WTC11 (cell line): ENCODE measurements around the gene DGKA. TPM values are rescaled to one million over a fixed set of nuclear protein-coding genes. Genes with fewer than 3 reads are reported as not detected.
"Not testable (repeated sequence)": the region's sequence is repeated elsewhere in the genome, so short reads cannot be mapped to it uniquely, and the experiment has no call there.

ENCODE experiments used
- ATAC-seq: fragments of 200-7000 bp; cut with Tn5 transposase; 2 replicates; pipeline ENCODE4 v1.10.0; 2021; ENCODE audit warnings: mild to moderate bottlenecking, moderate library complexity
- CTCF ChIA-PET: fragments of 300-600 bp; sonication (Branson Sonifier 250); formaldehyde crosslinking; loops from one replicate; lab custom pipeline; 2021; ENCODE audit warnings: antibody characterized with exemption; lab: Charles Lee
- POLR2A ChIA-PET: fragments of 350-600 bp; sonication (Branson Sonifier 250); formaldehyde crosslinking; loops from one replicate; lab custom pipeline; 2021; ENCODE audit warnings: antibody characterized with exemption; lab: Charles Lee
- DNase-seq: peaks from one replicate; pipeline ENCODE4 v3.0.0; 2021; ENCODE audit warnings: low spot score
- H3K27ac Mint-ChIP-seq: 2 replicates; pipeline ENCODE4 v1.8.0; 2021; ENCODE audit warnings: mixed read lengths
- H3K27me3 Mint-ChIP-seq: 2 replicates; pipeline ENCODE4 v1.8.0; 2021; ENCODE audit warnings: low read depth, mild to moderate bottlenecking, moderate library complexity, mixed read lengths
- H3K36me3 Mint-ChIP-seq: 2 replicates; pipeline ENCODE4 v1.8.0; 2021; ENCODE audit warnings: mixed read lengths
- H3K4me1 Mint-ChIP-seq: 2 replicates; pipeline ENCODE4 v1.8.0; 2022; ENCODE audit warnings: mixed read lengths
- H3K4me3 Mint-ChIP-seq: 2 replicates; pipeline ENCODE4 v1.8.0; 2021; ENCODE audit warnings: mild to moderate bottlenecking, moderate library complexity, mixed read lengths
- H3K9me3 Mint-ChIP-seq: 2 replicates; pipeline ENCODE4 v1.8.0; 2021; ENCODE audit warnings: mixed read lengths
- ATF1 ChIP-seq: sonication (generic); formaldehyde crosslinking; IDR thresholded peaks from 2 replicates; pipeline ENCODE4 v1.8.1; 2023; ENCODE audit warnings: mild to moderate bottlenecking, moderate library complexity, missing genetic modification reagents
- ATF2 ChIP-seq: sonication (generic); formaldehyde crosslinking; IDR thresholded peaks from 2 replicates; pipeline ENCODE4 v1.8.1; 2022; ENCODE audit warnings: low read depth, missing genetic modification reagents, borderline replicate concordance
- ATF3 ChIP-seq: sonication (generic); formaldehyde crosslinking; conservative IDR thresholded peaks from 2 replicates; pipeline ENCODE4 v1.8.1; 2022; ENCODE audit warnings: mild to moderate bottlenecking, missing genetic modification reagents
- CREM ChIP-seq: sonication (generic); formaldehyde crosslinking; IDR thresholded peaks from 2 replicates; pipeline ENCODE4 v1.8.1; 2022; ENCODE audit warnings: mild to moderate bottlenecking, missing genetic modification reagents, moderate library complexity
- ERG ChIP-seq: fragments of 250-450 bp; sonication (Bioruptor Pico); IDR thresholded peaks from 2 replicates; pipeline ENCODE4 v1.8.0; 2021; ENCODE audit warnings: mild to moderate bottlenecking
- FOXJ3 ChIP-seq: sonication (generic); formaldehyde crosslinking; IDR thresholded peaks from 2 replicates; pipeline ENCODE4 v1.9.0; 2021; ENCODE audit warnings: missing genetic modification reagents, mild to moderate bottlenecking, borderline replicate concordance
- FOXP1 ChIP-seq: sonication (generic); formaldehyde crosslinking; IDR thresholded peaks from 2 replicates; pipeline ENCODE4 v1.8.0; 2022; ENCODE audit warnings: missing genetic modification reagents, mild to moderate bottlenecking, moderate library complexity, borderline replicate concordance
- HMGA2 ChIP-seq: fragments of 250-450 bp; sonication (Bioruptor Pico); IDR thresholded peaks from 2 replicates; pipeline ENCODE4 v1.4.0; 2021; ENCODE audit warnings: mild to moderate bottlenecking, moderate library complexity
- MAX ChIP-seq: sonication (generic); formaldehyde crosslinking; IDR thresholded peaks from 2 replicates; pipeline ENCODE4 v1.8.0; 2022; ENCODE audit warnings: mild to moderate bottlenecking, missing genetic modification reagents
- MXD4 ChIP-seq: fragments of 250-450 bp; sonication (Bioruptor Pico); IDR thresholded peaks from 2 replicates; pipeline ENCODE4 v1.8.0; 2021; ENCODE audit warnings: mild to moderate bottlenecking, moderate library complexity, borderline replicate concordance
- NFE2L1 ChIP-seq: sonication (generic); formaldehyde crosslinking; IDR thresholded peaks from 2 replicates; pipeline ENCODE4 v1.8.1; 2023; ENCODE audit warnings: missing genetic modification reagents
- NR1H2 ChIP-seq: sonication (generic); formaldehyde crosslinking; IDR thresholded peaks from 2 replicates; pipeline ENCODE4 v1.9.0; 2021; ENCODE audit warnings: mild to moderate bottlenecking, moderate library complexity, missing genetic modification reagents
- PREB ChIP-seq: sonication (generic); formaldehyde crosslinking; IDR thresholded peaks from 2 replicates; pipeline ENCODE4 v1.8.1; 2022; ENCODE audit warnings: mild to moderate bottlenecking, missing genetic modification reagents, moderate library complexity, borderline replicate concordance
- SMAD3 ChIP-seq: sonication (generic); formaldehyde crosslinking; IDR thresholded peaks from 2 replicates; pipeline ENCODE4 v1.8.0; 2022; ENCODE audit warnings: missing genetic modification reagents, mild to moderate bottlenecking, borderline replicate concordance
- SP1 ChIP-seq: sonication (generic); formaldehyde crosslinking; conservative IDR thresholded peaks from 2 replicates; pipeline ENCODE4 v1.8.1; 2022; ENCODE audit warnings: missing genetic modification reagents
- TCF7 ChIP-seq: sonication (generic); formaldehyde crosslinking; IDR thresholded peaks from 2 replicates; pipeline ENCODE4 v1.8.0; 2022; ENCODE audit warnings: mild to moderate bottlenecking, low read depth, missing genetic modification reagents, moderate library complexity
- USF1 ChIP-seq: sonication (generic); formaldehyde crosslinking; IDR thresholded peaks from 2 replicates; pipeline ENCODE4 v1.8.0; 2022; ENCODE audit warnings: mild to moderate bottlenecking, missing genetic modification reagents
- USF2 ChIP-seq: sonication (generic); formaldehyde crosslinking; IDR thresholded peaks from 2 replicates; pipeline ENCODE4 v1.8.1; 2023; ENCODE audit warnings: mild to moderate bottlenecking, missing genetic modification reagents, moderate library complexity
- ZBTB43 ChIP-seq: sonication (generic); formaldehyde crosslinking; IDR thresholded peaks from 2 replicates; pipeline ENCODE4 v1.8.1; 2023; ENCODE audit warnings: mild to moderate bottlenecking, missing genetic modification reagents
- ZNF121 ChIP-seq: sonication (generic); formaldehyde crosslinking; IDR thresholded peaks from 2 replicates; pipeline ENCODE4 v1.8.0; 2023; ENCODE audit warnings: missing genetic modification reagents
- ZNF232 ChIP-seq: sonication (generic); formaldehyde crosslinking; IDR thresholded peaks from 2 replicates; pipeline ENCODE4 v1.8.0; 2022; ENCODE audit warnings: mild to moderate bottlenecking, missing genetic modification reagents
- ZNF263 ChIP-seq: sonication (generic); formaldehyde crosslinking; IDR thresholded peaks from 2 replicates; pipeline ENCODE4 v1.8.1; 2022; ENCODE audit warnings: low read depth, mild to moderate bottlenecking, moderate library complexity, missing genetic modification reagents
- ZNF671 ChIP-seq: fragments of 250-450 bp; sonication (Bioruptor Pico); IDR thresholded peaks from 2 replicates; pipeline ENCODE4 v1.8.0; 2021; ENCODE audit warnings: mild to moderate bottlenecking
- total RNA-seq: library from RNA; stranded (reverse); gene quantifications from 3 replicates; pipeline ENCODE4 v1.2.3, GENCODE V29; 2021

Gene DGKA
- total RNA-seq, 1 experiment from 2014 or later = 25.5 TPM

GRCh38 chr12:55912908-55913307 lies 18.1 kb upstream of the DGKA start (continued):
- TF ChIP-seq ZBTB43 (CRISPR knock-in tag) (no peak), ZNF671 (no peak), NFE2L1 (CRISPR knock-in tag) (no peak), ERG (no peak)

GRCh38 chr12:55915482-55915859 lies 15.5 kb upstream of the DGKA start:
- DNase-seq (no peak), ATAC-seq (no peak)
- no peak overlapping the region for H3K4me3 Mint-ChIP-seq
- ChIA-PET CTCF (interaction anchor here (0.7 kb wide), 1 partner anchor 132 kb away, joined by 4 read pairs; no protein-coding TSS in a partner anchor), POLR2A (no interaction called here)
- TF ChIP-seq CREM (CRISPR knock-in tag) (no peak), ZNF263 (CRISPR knock-in tag) (no peak), ATF2 (CRISPR knock-in tag) (no peak), ATF3 (CRISPR knock-in tag) (no peak), MAX (CRISPR knock-in tag) (no peak), PREB (CRISPR knock-in tag) (no peak), ZNF232 (CRISPR knock-in tag) (no peak), USF2 (CRISPR knock-in tag) (no peak), NR1H2 (CRISPR knock-in tag) (no peak)
- no peaks in the 10 kb centered on the region for H3K4me1 Mint-ChIP-seq
- no peaks in the 10 kb centered on the region for H3K9me3 Mint-ChIP-seq
- peaks cover 20% of the 10 kb centered on the region for H3K36me3 Mint-ChIP-seq
- no peaks in the 10 kb centered on the region for H3K27me3 Mint-ChIP-seq
- no peak overlapping the region for H3K27ac Mint-ChIP-seq

GRCh38 chr12:55919032-55919431 lies 11.9 kb upstream of the DGKA start:
- H3K27me3 Mint-ChIP-seq, H3K9me3 Mint-ChIP-seq, H3K4me1 Mint-ChIP-seq, POLR2A ChIA-PET, ATAC-seq, H3K4me3 Mint-ChIP-seq, H3K27ac Mint-ChIP-seq, DNase-seq, CTCF ChIA-PET: not testable (repeated sequence)
- H3K36me3 Mint-ChIP-seq = peaks cover 18% of the 10 kb centered on the region

GRCh38 chr12:55922126-55922525 lies 8.8 kb upstream of the DGKA start:
- CTCF ChIA-PET = interaction anchor here (0.6 to 0.7 kb wide), 3 partner anchors 18 to 184 kb away, joined by 3 read pairs; no protein-coding TSS in a partner anchor
- no peak overlapping the region for H3K27ac Mint-ChIP-seq

GRCh38 chr12:55923648-55924047 lies 7.3 kb upstream of the DGKA start:
- H3K4me1 Mint-ChIP-seq = peaks cover 17% of the 10 kb centered on the region
- ATAC-seq, POLR2A ChIA-PET, H3K9me3 Mint-ChIP-seq, DNase-seq, H3K27me3 Mint-ChIP-seq, CTCF ChIA-PET, H3K4me3 Mint-ChIP-seq, H3K27ac Mint-ChIP-seq: not testable (repeated sequence)
- H3K36me3 Mint-ChIP-seq = peaks cover 26% of the 10 kb centered on the region

More at GRCh38 chr12:55922126-55922525, 8.8 kb upstream of the DGKA start:
- H3K36me3 Mint-ChIP-seq = peaks cover 24% of the 10 kb centered on the region
- peaks cover 14% of the 10 kb centered on the region for H3K4me1 Mint-ChIP-seq
- POLR2A ChIA-PET = no interaction called here
- no peaks in the 10 kb centered on the region for H3K27me3 Mint-ChIP-seq
- no peak for TF ChIP-seq USF1 (CRISPR knock-in tag)
- no peak for TF ChIP-seq FOXP1 (CRISPR knock-in tag)
- no peak for TF ChIP-seq ZNF121
- TF ChIP-seq TCF7 (CRISPR knock-in tag) = no peak
- TF ChIP-seq ATF1 (CRISPR knock-in tag) = no peak
- no peak for TF ChIP-seq HMGA2 (CRISPR knock-in tag)
- TF ChIP-seq ZNF232 (CRISPR knock-in tag) = no peak
- TF ChIP-seq SMAD3 (CRISPR knock-in tag) = no peak
- no peak for TF ChIP-seq SP1 (CRISPR knock-in tag)
- no peak for TF ChIP-seq MXD4 (CRISPR knock-in tag)
- TF ChIP-seq FOXJ3 = no peak
- DNase-seq (no peak), ATAC-seq (no peak)
- no peak overlapping the region for H3K4me3 Mint-ChIP-seq
- H3K9me3 Mint-ChIP-seq = no peaks in the 10 kb centered on the region
